NCI-H345 treated with DMSO at 0.1 percent for 48 hours (cell line): ENCODE data around the gene NTF3.
A peak's percentile ranks its signal among the peaks of the same experiment; 100 is the strongest.

Source experiments
- DNase-seq: peaks from one replicate; lab custom pipeline; 2025; ENCODE audit not compliant: unreplicated experiment; lab: John Stamatoyannopoulos, UW

Gene NTF3

GRCh38 chr12:5430641-5431603 lies 986 bp upstream of the NTF3 start:
- DNase-seq: no peak

GRCh38 chr12:5433081-5433844 lies 1.4 kb downstream of the NTF3 start:
- peak; percentile 29 for DNase-seq

GRCh38 chr12:5433845-5434646 lies 2.1 kb downstream of the NTF3 start:
- DNase-seq: no peak

GRCh38 chr12:5434647-5435560 lies 3.0 kb downstream of the NTF3 start:
- DNase-seq: no peak

- no peak for DNase-seq
Measured at GRCh38 chr12:5437182-5437583, 5.3 kb downstream of the NTF3 start.

- DNase-seq: no peak
Measured at GRCh38 chr12:5437589-5437988, 5.7 kb downstream of the NTF3 start.

- no peak for DNase-seq
Measured at GRCh38 chr12:5438671-5439200, 6.8 kb downstream of the NTF3 start.

GRCh38 chr12:5439371-5439771 lies 7.5 kb downstream of the NTF3 start:
- DNase-seq: no peak

- DNase-seq: no peak
Measured at GRCh38 chr12:5439788-5440300, 7.9 kb downstream of the NTF3 start.

GRCh38 chr12:5440978-5441377 lies 9.1 kb downstream of the NTF3 start:
- no peak for DNase-seq

GRCh38 chr12:5441497-5442236 lies 9.8 kb downstream of the NTF3 start:
- no peak for DNase-seq

GRCh38 chr12:5442251-5443006 lies 10.5 kb downstream of the NTF3 start:
- peak; percentile 36 for DNase-seq

- no peak for DNase-seq
Measured at GRCh38 chr12:5444520-5444919, 12.6 kb downstream of the NTF3 start.

- no peak for DNase-seq
Measured at GRCh38 chr12:5447320-5447719, 15.4 kb downstream of the NTF3 start.

- DNase-seq: no peak
Measured at GRCh38 chr12:5451251-5451650, 19.3 kb downstream of the NTF3 start.

GRCh38 chr12:5452569-5452968 lies 20.7 kb downstream of the NTF3 start:
- no peak for DNase-seq

- no peak for DNase-seq
Measured at GRCh38 chr12:5453466-5453865, 21.6 kb downstream of the NTF3 start.

GRCh38 chr12:5455045-5455444 lies 23.1 kb downstream of the NTF3 start:
- no peak for DNase-seq
